Activated naive CD4-positive, alpha-beta T cell treated with anti-CD3 and anti-CD28 coated beads for 36 hours (primary cell): ENCODE results near the gene HNRNPD. TPM values are rescaled to one million over a fixed set of nuclear protein-coding genes. Genes with fewer than 3 reads are reported as not detected.
"Not testable (repeated sequence)": the region's sequence is repeated elsewhere in the genome, so short reads cannot be mapped to it uniquely, and the experiment has no call there.

Experiments
- CTCF ChIA-PET: fragments of 350-600 bp; sonication (Branson Sonifier 250); formaldehyde crosslinking; loops from one replicate; lab custom pipeline; 2021; ENCODE audit warnings: antibody characterized with exemption; lab: Charles Lee
- DNase-seq: peaks from one replicate; pipeline ENCODE4 v3.0.0-alpha.2; 2020
- H3K27ac Mint-ChIP-seq: one replicate; pipeline ENCODE4 v1.8.0; 2021; ENCODE audit warnings: mild to moderate bottlenecking, mixed read lengths
- H3K27me3 Mint-ChIP-seq: one replicate; pipeline ENCODE4 v1.8.0; 2021; ENCODE audit warnings: low read depth, mixed read lengths
- H3K36me3 Mint-ChIP-seq: one replicate; pipeline ENCODE4 v1.8.0; 2021; ENCODE audit warnings: low read depth, mixed read lengths
- H3K4me1 Mint-ChIP-seq: one replicate; pipeline ENCODE4 v1.8.0; 2021; ENCODE audit warnings: low read depth, mixed read lengths
- H3K4me3 Mint-ChIP-seq: one replicate; pipeline ENCODE4 v1.8.0; 2021; ENCODE audit warnings: mild to moderate bottlenecking, moderate library complexity, mixed read lengths
- H3K9me3 Mint-ChIP-seq: one replicate; pipeline ENCODE4 v1.8.0; 2021; ENCODE audit warnings: mixed read lengths
- intact Hi-C: fragments of 100-400 bp; cut with micrococcal nuclease; formaldehyde crosslinking; loops from one replicate; pipeline ENCODE4 v1.15.1; 2023
- total RNA-seq, 2 experiments: library from RNA; stranded (reverse); gene quantifications; one replicate each; pipeline ENCODE4 v1.2.3, GENCODE V29; 2021

The HNRNPD gene
- total RNA-seq, 2 experiments from 2014 or later = 340 to 367 TPM

DNA sequence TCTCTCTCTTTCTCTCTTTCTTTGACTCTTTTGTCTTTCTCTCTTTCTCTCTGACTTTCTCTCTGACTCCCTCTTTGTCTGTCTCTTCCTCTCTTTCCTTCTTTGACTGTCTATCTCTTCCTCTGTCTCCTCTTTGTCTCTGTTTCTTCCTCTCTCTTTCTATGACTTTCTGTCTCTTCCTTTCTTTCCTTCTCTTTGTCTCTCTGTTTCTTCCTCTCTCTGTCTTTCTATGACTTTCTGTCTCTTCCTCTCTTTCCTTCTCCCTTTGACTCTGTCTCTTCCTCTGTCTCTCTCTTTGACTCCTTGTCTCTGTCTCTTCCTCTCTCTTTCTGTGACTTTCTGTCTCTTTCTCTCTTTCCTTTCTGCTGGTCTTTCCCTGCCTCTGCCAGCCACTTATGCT lies 38.7 kb downstream of the HNRNPD start:
- no peaks in the 10 kb centered on the region for H3K27me3 Mint-ChIP-seq
- no peaks in the 10 kb centered on the region for H3K4me1 Mint-ChIP-seq
- H3K9me3 Mint-ChIP-seq = peaks cover 3% of the 10 kb centered on the region
- CTCF ChIA-PET = no interaction called here
- peaks cover 6% of the 10 kb centered on the region for H3K36me3 Mint-ChIP-seq
- intact Hi-C loops = no loop called here
- no peak for DNase-seq
- H3K27ac Mint-ChIP-seq = no peak overlapping the region
- H3K4me3 Mint-ChIP-seq = no peak overlapping the region

DNA sequence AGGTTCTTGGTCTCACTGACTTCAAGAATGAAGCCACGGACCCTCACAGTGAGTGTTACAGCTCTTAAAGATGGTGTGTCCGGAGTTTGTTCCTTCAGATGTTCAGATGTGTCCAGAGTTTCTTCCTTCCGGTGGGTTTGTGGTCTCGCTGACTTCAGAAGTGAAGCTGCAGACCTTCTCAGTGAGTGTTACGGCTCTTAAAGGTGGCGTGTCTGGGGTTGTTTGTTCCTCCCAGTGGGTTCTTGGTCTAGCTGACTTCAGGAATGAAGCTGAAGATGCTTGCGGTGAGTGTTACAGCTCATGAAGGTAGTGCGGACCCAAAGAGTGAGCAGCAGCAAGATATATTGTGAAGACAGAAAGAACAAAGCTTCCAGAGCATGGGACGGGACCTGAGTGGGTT lies 40.1 kb downstream of the HNRNPD start:
- CTCF ChIA-PET = interaction anchor here (0.7 to 1.7 kb wide), 2 partner anchors 14 to 49 kb away, joined by 3 to 4 read pairs; no protein-coding TSS in a partner anchor
- H3K27me3 Mint-ChIP-seq, H3K9me3 Mint-ChIP-seq, H3K27ac Mint-ChIP-seq, H3K4me3 Mint-ChIP-seq, DNase-seq, H3K36me3 Mint-ChIP-seq, H3K4me1 Mint-ChIP-seq, intact Hi-C loops: not testable (repeated sequence)

GRCh38 chr4:82331814-82332213 lies 42.0 kb downstream of the HNRNPD start:
- H3K27ac Mint-ChIP-seq = no peak overlapping the region
- no peaks in the 10 kb centered on the region for H3K4me1 Mint-ChIP-seq
- H3K36me3 Mint-ChIP-seq = no peaks in the 10 kb centered on the region
- peaks cover 5% of the 10 kb centered on the region for H3K9me3 Mint-ChIP-seq
- CTCF ChIA-PET = no interaction called here
- intact Hi-C loops = no loop called here
- H3K27me3 Mint-ChIP-seq = peaks cover 2% of the 10 kb centered on the region
- no peak for DNase-seq
- no peak overlapping the region for H3K4me3 Mint-ChIP-seq

- DNase-seq = no peak
- Mint-ChIP-seq H3K9me3 (peaks cover 10% of the 10 kb centered on the region), H3K36me3 (no peaks in the 10 kb centered on the region), H3K27ac (no peak overlapping the region), H3K4me3 (no peak overlapping the region), H3K27me3 (no peaks in the 10 kb centered on the region), H3K4me1 (no peaks in the 10 kb centered on the region)
- CTCF ChIA-PET = no interaction called here
- intact Hi-C loops = no loop called here
Measured at GRCh38 chr4:82320351-82320750, 53.4 kb downstream of the HNRNPD start.

DNA sequence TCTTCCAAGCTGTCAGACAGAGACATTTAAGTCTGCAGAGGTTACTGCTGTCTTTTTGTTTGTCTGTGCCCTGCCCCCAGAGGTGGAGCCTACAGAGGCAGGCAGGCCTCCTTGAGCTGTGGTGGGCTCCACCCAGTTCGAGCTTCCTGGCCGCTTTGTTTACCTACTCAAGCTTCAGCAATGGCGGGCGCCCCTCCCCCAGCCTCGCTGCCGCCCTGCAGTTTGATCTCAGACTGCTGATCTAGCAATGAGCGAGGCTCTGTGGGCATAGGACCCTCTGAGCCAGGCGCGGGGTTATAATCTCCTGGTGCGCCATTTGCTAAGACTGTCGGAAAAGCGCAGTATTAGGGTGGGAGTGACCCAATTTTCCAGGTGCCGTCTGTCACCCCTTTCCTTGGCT lies 70.7 kb downstream of the HNRNPD start:
- intact Hi-C loops, H3K27me3 Mint-ChIP-seq, CTCF ChIA-PET, H3K36me3 Mint-ChIP-seq, H3K4me1 Mint-ChIP-seq, H3K27ac Mint-ChIP-seq, DNase-seq, H3K4me3 Mint-ChIP-seq: not testable (repeated sequence)
- peaks cover 12% of the 10 kb centered on the region for H3K9me3 Mint-ChIP-seq

Other genes with a start within 250 kb of the HNRNPD start
- gene HNRNPDL, start 56.5 kb upstream of the HNRNPD start, total RNA-seq = 100 to 1,000 TPM; 256 to 267 TPM
- 10 to 100 TPM; 55.1 to 56.3 TPM for gene ENOPH1, start 56.6 kb upstream of the HNRNPD start, total RNA-seq
- gene TMEM150C, start 188.0 kb upstream of the HNRNPD start, total RNA-seq = not detected